GM12874 (cell line): ENCODE measurements around the gene USP6.

Experiments
- CTCF ChIP-seq: IDR thresholded peaks from 2 replicates; pipeline ENCODE4 v1.5.1; 2011; ENCODE audit warnings: low read depth, mild to moderate bottlenecking, control low read depth, low read length, moderate library complexity; ENCODE audit not compliant: insufficient read depth

The USP6 gene

GRCh38 chr17:5210614-5211252 lies 94.9 kb downstream of the USP6 start:
- no peak for TF ChIP-seq CTCF

- TF ChIP-seq CTCF: no peak
Observed at GRCh38 chr17:5211458-5211857, 95.6 kb downstream of the USP6 start.

- TF ChIP-seq CTCF: no peak
Observed at GRCh38 chr17:5219536-5219935, 103.7 kb downstream of the USP6 start.

GRCh38 chr17:5220074-5220473 lies 104.2 kb downstream of the USP6 start:
- TF ChIP-seq CTCF: no peak
